Stimulated activated CD8-positive, alpha-beta memory T cell treated with anti-CD3 and anti-CD28 coated beads, Interleukin-7, amount 100 ng/mL, for 4 hours (primary cell): ENCODE data around the gene TSSC4.

Source experiments
- DNase-seq, 2 donors: peaks; one replicate each; pipeline ENCODE4 v3.0.0-alpha.2; 2020; ENCODE audit warnings: low read depth in 2 of 2

The TSSC4 gene

GRCh38 chr11:2417856-2418692, 17.5 kb downstream of the TSSC4 start:
- no peak for DNase-seq

- no peak for DNase-seq
Measured at GRCh38 chr11:2418693-2419360, 18.3 kb downstream of the TSSC4 start.

GRCh38 chr11:2419638-2420501, 19.3 kb downstream of the TSSC4 start:
- peak; percentile 19 to 45 for DNase-seq

- peak; percentile 45 to 59 for DNase-seq
Measured at GRCh38 chr11:2420502-2421225, 20.1 kb downstream of the TSSC4 start.

GRCh38 chr11:2421226-2421994, 20.9 kb downstream of the TSSC4 start:
- no peak for DNase-seq

GRCh38 chr11:2421996-2422395, 21.4 kb downstream of the TSSC4 start:
- DNase-seq: no peak

GRCh38 chr11:2422461-2423156, 22.1 kb downstream of the TSSC4 start:
- DNase-seq: no peak

- DNase-seq: no peak
Measured at GRCh38 chr11:2423157-2424025, 22.8 kb downstream of the TSSC4 start.

- no peak for DNase-seq
Measured at GRCh38 chr11:2424811-2425495, 24.4 kb downstream of the TSSC4 start.

GRCh38 chr11:2425506-2425905, 25.0 kb downstream of the TSSC4 start:
- no peak for DNase-seq

GRCh38 chr11:2426221-2426620, 25.7 kb downstream of the TSSC4 start:
- DNase-seq: no peak

- DNase-seq: no peak
Measured at GRCh38 chr11:2426826-2427521, 26.4 kb downstream of the TSSC4 start.

GRCh38 chr11:2427721-2428321, 27.3 kb downstream of the TSSC4 start:
- DNase-seq: no peak

- peak; percentile 61 to 77 for DNase-seq
Measured at GRCh38 chr11:2428322-2428795, 27.8 kb downstream of the TSSC4 start.

- no peak for DNase-seq
Measured at GRCh38 chr11:2431395-2431794, 30.8 kb downstream of the TSSC4 start.

- DNase-seq: no peak
Measured at GRCh38 chr11:2432171-2432621, 31.6 kb downstream of the TSSC4 start.

GRCh38 chr11:2432628-2433071, 32.1 kb downstream of the TSSC4 start:
- no peak for DNase-seq
